A549 (cell line): ENCODE data around the gene FBN3.

Experiments
- CTCF ChIP-seq: fragments of >200 bp; sonication (Bioruptor Twin); formaldehyde crosslinking; IDR thresholded peaks from 3 replicates; pipeline ENCODE4 v1.5.1; 2016
- EP300 ChIP-seq, 2 experiments: fragments of >200 bp; sonication (Bioruptor Twin); formaldehyde crosslinking; IDR thresholded peaks; 2 replicates in 1 of 2; 3 replicates in 1 of 2; pipeline ENCODE4 v1.6.1; 2016 to 2017
- TP53 ChIP-seq: fragments of 250-450 bp; sonication (Bioruptor Pico); IDR thresholded peaks from 2 replicates; pipeline ENCODE4 v1.5.0; 2021; ENCODE audit warnings: mild to moderate bottlenecking, moderate library complexity

GRCh38 chr19:8109890-8110662 lies 39.3 kb downstream of the FBN3 start:
- no peak for TF ChIP-seq CTCF
- no peak for TF ChIP-seq TP53 (CRISPR knock-in tag)
- TF ChIP-seq EP300 (IDR thresholded peaks at IDR 0.05): no peak
